GM23338 (cell line): Measurements from ENCODE around the gene TESK2.

ENCODE experiments used
- CREB1 ChIP-seq: fragments of 250-450 bp; sonication (Bioruptor Pico); IDR thresholded peaks from 2 replicates; pipeline ENCODE4 v1.5.0; 2020; ENCODE audit warnings: low read depth, mild to moderate bottlenecking, moderate library complexity
- EZH2 ChIP-seq: fragments of 200-600 bp; sonication (generic); IDR thresholded peaks from one replicate; pipeline ENCODE4 v1.8.0; 2017; ENCODE audit warnings: antibody characterized with exemption, mild to moderate bottlenecking, low read depth; ENCODE audit not compliant: unreplicated experiment
- EZH2phosphoT487 ChIP-seq: fragments of 200-600 bp; sonication (generic); IDR thresholded peaks from one replicate; pipeline ENCODE4 v1.8.1; 2018; ENCODE audit warnings: antibody characterized with exemption; ENCODE audit not compliant: unreplicated experiment
- NANOG ChIP-seq: IDR thresholded peaks from 2 replicates; pipeline ENCODE4 v1.6.1; 2016; ENCODE audit warnings: antibody characterized with exemption, borderline replicate concordance
- POLR2AphosphoS5 ChIP-seq: IDR thresholded peaks from 2 replicates; pipeline ENCODE4 v1.6.1; 2016; ENCODE audit warnings: antibody characterized with exemption, low read depth
- ZNF114 ChIP-seq: fragments of 250-450 bp; sonication (Bioruptor Pico); IDR thresholded peaks from 2 replicates; pipeline ENCODE4 v1.5.0; 2020; ENCODE audit warnings: mild to moderate bottlenecking, moderate library complexity
- TF ChIP-seq, protein P1 (sequence below), 2 experiments: fragments of 200-600 bp in 1 of 2; sonication (generic) in 1 of 2; conservative IDR thresholded peaks; 2 replicates each; pipeline versions ENCODE4 v1.5.1 to v1.6.1; 2016 to 2017; ENCODE audit warnings: antibody characterized with exemption in 2 of 2, low read depth in 2 of 2, mild to moderate bottlenecking in 2 of 2, moderate library complexity in 1 of 2
- TF ChIP-seq, protein P2 (sequence below): IDR thresholded peaks from one replicate; pipeline ENCODE4 v1.6.1; 2018; ENCODE audit warnings: antibody characterized with exemption; ENCODE audit not compliant: unreplicated experiment
- TF ChIP-seq, protein P3 (sequence below): IDR thresholded peaks from 2 replicates; pipeline ENCODE4 v1.6.1; 2016; ENCODE audit warnings: antibody characterized with exemption

DNA sequence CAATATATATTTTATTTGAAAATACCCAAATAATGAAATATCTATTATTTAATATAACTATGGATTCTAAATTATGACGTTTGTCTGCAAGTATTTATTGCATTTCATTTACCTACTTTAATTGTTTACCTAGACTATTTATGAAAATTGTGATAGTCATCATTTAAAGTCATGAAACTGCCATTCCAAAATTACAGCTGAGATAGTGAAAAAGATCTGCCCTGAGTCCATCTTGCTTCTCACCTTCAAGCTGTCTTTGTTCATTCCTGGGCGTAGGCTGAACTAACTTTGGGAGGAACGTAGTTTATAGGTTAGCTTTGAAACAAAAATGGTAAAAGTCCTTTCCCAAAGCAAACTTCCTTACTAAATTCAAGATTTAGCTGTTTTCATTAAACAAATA is 176.7 kb downstream of the TESK2 start:
- TF ChIP-seq NANOG (no peak), CREB1 (no peak), EZH2 (no peak), POLR2AphosphoS5 (no peak), EZH2phosphoT487 (no peak), ZNF114 (no peak)
- TF ChIP-seq, protein P1, sequence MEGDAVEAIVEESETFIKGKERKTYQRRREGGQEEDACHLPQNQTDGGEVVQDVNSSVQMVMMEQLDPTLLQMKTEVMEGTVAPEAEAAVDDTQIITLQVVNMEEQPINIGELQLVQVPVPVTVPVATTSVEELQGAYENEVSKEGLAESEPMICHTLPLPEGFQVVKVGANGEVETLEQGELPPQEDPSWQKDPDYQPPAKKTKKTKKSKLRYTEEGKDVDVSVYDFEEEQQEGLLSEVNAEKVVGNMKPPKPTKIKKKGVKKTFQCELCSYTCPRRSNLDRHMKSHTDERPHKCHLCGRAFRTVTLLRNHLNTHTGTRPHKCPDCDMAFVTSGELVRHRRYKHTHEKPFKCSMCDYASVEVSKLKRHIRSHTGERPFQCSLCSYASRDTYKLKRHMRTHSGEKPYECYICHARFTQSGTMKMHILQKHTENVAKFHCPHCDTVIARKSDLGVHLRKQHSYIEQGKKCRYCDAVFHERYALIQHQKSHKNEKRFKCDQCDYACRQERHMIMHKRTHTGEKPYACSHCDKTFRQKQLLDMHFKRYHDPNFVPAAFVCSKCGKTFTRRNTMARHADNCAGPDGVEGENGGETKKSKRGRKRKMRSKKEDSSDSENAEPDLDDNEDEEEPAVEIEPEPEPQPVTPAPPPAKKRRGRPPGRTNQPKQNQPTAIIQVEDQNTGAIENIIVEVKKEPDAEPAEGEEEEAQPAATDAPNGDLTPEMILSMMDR (conservative IDR thresholded peaks at IDR 0.05; ENCODE audit: low read depth in 2 of 2): no peak
- TF ChIP-seq, protein P2, sequence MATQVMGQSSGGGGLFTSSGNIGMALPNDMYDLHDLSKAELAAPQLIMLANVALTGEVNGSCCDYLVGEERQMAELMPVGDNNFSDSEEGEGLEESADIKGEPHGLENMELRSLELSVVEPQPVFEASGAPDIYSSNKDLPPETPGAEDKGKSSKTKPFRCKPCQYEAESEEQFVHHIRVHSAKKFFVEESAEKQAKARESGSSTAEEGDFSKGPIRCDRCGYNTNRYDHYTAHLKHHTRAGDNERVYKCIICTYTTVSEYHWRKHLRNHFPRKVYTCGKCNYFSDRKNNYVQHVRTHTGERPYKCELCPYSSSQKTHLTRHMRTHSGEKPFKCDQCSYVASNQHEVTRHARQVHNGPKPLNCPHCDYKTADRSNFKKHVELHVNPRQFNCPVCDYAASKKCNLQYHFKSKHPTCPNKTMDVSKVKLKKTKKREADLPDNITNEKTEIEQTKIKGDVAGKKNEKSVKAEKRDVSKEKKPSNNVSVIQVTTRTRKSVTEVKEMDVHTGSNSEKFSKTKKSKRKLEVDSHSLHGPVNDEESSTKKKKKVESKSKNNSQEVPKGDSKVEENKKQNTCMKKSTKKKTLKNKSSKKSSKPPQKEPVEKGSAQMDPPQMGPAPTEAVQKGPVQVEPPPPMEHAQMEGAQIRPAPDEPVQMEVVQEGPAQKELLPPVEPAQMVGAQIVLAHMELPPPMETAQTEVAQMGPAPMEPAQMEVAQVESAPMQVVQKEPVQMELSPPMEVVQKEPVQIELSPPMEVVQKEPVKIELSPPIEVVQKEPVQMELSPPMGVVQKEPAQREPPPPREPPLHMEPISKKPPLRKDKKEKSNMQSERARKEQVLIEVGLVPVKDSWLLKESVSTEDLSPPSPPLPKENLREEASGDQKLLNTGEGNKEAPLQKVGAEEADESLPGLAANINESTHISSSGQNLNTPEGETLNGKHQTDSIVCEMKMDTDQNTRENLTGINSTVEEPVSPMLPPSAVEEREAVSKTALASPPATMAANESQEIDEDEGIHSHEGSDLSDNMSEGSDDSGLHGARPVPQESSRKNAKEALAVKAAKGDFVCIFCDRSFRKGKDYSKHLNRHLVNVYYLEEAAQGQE: no peak
- TF ChIP-seq, protein P3, sequence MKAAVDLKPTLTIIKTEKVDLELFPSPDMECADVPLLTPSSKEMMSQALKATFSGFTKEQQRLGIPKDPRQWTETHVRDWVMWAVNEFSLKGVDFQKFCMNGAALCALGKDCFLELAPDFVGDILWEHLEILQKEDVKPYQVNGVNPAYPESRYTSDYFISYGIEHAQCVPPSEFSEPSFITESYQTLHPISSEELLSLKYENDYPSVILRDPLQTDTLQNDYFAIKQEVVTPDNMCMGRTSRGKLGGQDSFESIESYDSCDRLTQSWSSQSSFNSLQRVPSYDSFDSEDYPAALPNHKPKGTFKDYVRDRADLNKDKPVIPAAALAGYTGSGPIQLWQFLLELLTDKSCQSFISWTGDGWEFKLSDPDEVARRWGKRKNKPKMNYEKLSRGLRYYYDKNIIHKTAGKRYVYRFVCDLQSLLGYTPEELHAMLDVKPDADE: no peak
